Nephron progenitor cell (in vitro differentiated cells): ENCODE data around the gene RECQL.
"Not testable (repeated sequence)": the region's sequence is repeated elsewhere in the genome, so short reads cannot be mapped to it uniquely, and the experiment has no call there.

ENCODE experiments used
- DNase-seq: peaks from one replicate; pipeline ENCODE4 v3.0.0; 2021
- H3K27ac Mint-ChIP-seq: 2 replicates; pipeline ENCODE4 v1.8.0; 2021; ENCODE audit warnings: mild to moderate bottlenecking, moderate library complexity, mixed read lengths
- H3K27me3 Mint-ChIP-seq: 2 replicates; pipeline ENCODE4 v1.8.0; 2021; ENCODE audit warnings: mild to moderate bottlenecking, low read depth, mixed read lengths; ENCODE audit not compliant: poor library complexity
- H3K36me3 Mint-ChIP-seq: 2 replicates; pipeline ENCODE4 v1.8.0; 2021; ENCODE audit warnings: low read depth, mixed read lengths
- H3K4me1 Mint-ChIP-seq: 2 replicates; pipeline ENCODE4 v1.8.0; 2021; ENCODE audit warnings: mixed read lengths
- H3K4me3 Mint-ChIP-seq: 2 replicates; pipeline ENCODE4 v1.8.0; 2021; ENCODE audit warnings: mild to moderate bottlenecking, moderate library complexity, mixed read lengths
- H3K9me3 Mint-ChIP-seq: 2 replicates; pipeline ENCODE4 v1.8.0; 2021; ENCODE audit warnings: mild to moderate bottlenecking, moderate library complexity, mixed read lengths
- TF ChIP-seq, protein P1 (sequence below): fragments of 200-600 bp; sonication (generic); IDR thresholded peaks from 2 replicates; pipeline ENCODE4 v1.5.0; 2021; ENCODE audit warnings: antibody characterized with exemption

RECQL gene

DNA sequence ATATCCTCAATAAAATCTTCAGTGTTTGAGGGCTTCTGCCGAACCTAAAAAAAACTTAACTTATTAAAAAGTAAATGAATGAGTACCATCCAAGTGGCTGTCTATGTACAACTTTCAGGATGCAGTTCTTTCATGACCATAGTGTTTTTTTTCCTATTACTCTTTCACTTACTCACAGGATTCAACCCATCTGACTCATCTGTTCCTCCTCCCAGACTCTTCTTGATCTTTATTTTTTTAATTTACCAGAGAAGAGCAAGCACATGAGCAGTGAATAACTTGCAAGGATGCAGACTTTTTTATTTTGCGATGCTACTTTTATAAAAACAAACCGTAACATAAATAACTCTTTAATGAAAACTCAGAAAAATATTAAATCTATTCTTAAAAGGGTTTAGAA, 24.5 kb downstream of the RECQL start:
- H3K27me3 Mint-ChIP-seq, result no peaks in the 10 kb centered on the region
- peak overlapping the region; percentile 14 for H3K27ac Mint-ChIP-seq
- H3K4me1 Mint-ChIP-seq, result no peaks in the 10 kb centered on the region
- H3K4me3 Mint-ChIP-seq, result no peak overlapping the region
- no peaks in the 10 kb centered on the region for H3K9me3 Mint-ChIP-seq
- TF ChIP-seq, protein P1, sequence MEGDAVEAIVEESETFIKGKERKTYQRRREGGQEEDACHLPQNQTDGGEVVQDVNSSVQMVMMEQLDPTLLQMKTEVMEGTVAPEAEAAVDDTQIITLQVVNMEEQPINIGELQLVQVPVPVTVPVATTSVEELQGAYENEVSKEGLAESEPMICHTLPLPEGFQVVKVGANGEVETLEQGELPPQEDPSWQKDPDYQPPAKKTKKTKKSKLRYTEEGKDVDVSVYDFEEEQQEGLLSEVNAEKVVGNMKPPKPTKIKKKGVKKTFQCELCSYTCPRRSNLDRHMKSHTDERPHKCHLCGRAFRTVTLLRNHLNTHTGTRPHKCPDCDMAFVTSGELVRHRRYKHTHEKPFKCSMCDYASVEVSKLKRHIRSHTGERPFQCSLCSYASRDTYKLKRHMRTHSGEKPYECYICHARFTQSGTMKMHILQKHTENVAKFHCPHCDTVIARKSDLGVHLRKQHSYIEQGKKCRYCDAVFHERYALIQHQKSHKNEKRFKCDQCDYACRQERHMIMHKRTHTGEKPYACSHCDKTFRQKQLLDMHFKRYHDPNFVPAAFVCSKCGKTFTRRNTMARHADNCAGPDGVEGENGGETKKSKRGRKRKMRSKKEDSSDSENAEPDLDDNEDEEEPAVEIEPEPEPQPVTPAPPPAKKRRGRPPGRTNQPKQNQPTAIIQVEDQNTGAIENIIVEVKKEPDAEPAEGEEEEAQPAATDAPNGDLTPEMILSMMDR, result no peak
- H3K36me3 Mint-ChIP-seq, result peaks cover 7% of the 10 kb centered on the region
- no peak for DNase-seq

DNA sequence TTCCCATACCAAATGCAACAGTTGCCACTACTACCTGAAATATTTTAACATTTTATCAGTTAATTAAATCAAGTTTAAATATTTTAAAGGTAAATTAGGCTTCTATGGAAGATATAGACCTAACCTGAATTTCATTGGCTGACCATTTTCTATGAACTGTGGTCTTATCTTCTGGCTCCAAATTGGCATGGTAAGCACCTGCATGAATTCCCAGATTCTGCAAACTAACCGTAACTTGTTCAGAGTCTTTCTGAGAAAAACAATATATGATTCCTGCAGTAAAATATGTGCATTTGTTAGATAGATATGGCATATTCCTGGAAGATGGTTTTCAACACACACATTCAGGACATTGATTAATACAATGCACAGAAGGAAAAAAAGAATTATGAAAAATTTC, 25.9 kb downstream of the RECQL start:
- H3K27ac Mint-ChIP-seq, result no peak overlapping the region
- no peak overlapping the region for H3K4me3 Mint-ChIP-seq
- no peak for DNase-seq
- TF ChIP-seq, protein P1, result no peak
- no peaks in the 10 kb centered on the region for H3K27me3 Mint-ChIP-seq
- no peaks in the 10 kb centered on the region for H3K4me1 Mint-ChIP-seq
- H3K9me3 Mint-ChIP-seq, result no peaks in the 10 kb centered on the region
- H3K36me3 Mint-ChIP-seq, result peaks cover 8% of the 10 kb centered on the region

DNA sequence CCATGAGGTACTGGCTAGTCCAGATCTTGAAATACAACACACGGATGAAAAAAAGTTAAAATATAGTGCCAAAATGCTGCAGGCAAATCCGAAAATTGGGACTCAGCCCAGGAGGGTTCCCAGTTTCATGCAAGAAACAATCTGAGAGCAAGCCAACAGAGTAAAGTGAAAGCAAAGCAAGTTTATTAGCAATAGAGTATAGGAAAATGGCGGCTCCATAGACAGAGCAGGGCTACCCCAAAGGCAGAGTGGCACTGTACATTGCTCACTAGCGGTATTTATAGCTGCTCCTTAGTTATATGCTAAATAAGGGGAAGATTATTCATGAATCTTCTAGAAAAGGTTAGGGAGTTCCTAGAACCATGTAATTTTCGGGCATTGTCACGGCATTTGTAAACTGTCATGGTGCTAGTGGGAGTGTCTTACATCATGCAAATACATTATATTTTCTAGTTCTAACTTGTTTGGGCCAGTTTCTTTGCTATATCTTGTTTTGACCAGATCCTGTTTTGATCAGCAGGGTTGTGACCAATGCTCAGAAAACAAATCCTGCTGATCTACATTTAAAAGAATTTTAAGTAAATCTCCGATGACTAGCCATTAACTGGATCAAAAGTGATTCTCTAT, 29.1 kb downstream of the RECQL start:
- Mint-ChIP-seq H3K4me1 (no peaks in the 10 kb centered on the region), H3K9me3 (no peaks in the 10 kb centered on the region), H3K4me3 (no peak overlapping the region), H3K27ac (peak overlapping the region; percentile 52), H3K36me3 (peaks cover 19% of the 10 kb centered on the region), H3K27me3 (no peaks in the 10 kb centered on the region)
- TF ChIP-seq, protein P1, result no peak
- DNase-seq, result no peak

DNA sequence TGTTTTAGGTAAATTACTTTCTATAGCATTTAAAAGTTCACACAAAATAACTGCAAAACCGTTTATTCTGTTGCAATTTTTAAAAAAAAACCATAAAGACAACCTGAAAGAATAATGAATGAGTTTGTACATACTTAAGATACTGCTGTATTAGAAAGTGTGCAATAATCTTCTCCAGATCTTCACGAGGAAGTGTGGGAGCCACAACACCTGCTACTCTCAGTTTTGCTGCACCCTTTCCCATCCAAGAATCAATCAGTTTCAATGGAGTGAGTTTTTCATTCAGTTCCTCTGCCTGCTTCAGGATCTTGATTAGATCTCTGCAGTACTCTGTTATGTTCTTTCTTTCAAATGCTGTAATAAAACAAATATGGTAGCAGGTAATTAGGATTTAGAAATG, 30.1 kb downstream of the RECQL start:
- H3K36me3 Mint-ChIP-seq, result peaks cover 19% of the 10 kb centered on the region

DNA sequence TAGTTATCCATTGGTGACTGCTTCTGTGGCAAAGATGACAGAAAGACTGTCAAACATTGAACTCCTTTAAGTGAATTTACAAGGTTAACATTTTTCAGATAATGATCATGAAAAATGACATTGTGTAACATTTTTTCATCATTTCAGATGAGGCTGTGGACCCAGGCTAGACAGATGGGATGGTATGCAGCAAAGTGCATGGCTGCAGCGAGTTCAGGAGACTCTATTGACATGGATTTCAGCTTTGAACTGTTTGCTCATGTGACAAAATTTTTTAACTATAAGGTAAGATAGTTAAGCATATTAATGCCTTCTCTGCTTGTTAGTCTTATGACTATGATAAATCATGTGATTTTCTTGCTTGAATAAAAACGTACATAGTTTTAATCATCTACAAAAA, 34.1 kb downstream of the RECQL start:
- H3K27me3 Mint-ChIP-seq, H3K27ac Mint-ChIP-seq, DNase-seq, H3K4me3 Mint-ChIP-seq, H3K9me3 Mint-ChIP-seq, H3K4me1 Mint-ChIP-seq: not testable (repeated sequence)
- H3K36me3 Mint-ChIP-seq, result peaks cover 36% of the 10 kb centered on the region

More for the DNA sequence above, 30.1 kb downstream of the RECQL start:
- TF ChIP-seq, protein P1, result no peak
- no peaks in the 10 kb centered on the region for H3K4me1 Mint-ChIP-seq
- no peaks in the 10 kb centered on the region for H3K9me3 Mint-ChIP-seq
- H3K4me3 Mint-ChIP-seq, result no peak overlapping the region
- H3K27ac Mint-ChIP-seq, result no peak overlapping the region
- H3K27me3 Mint-ChIP-seq, result no peaks in the 10 kb centered on the region
- DNase-seq, result no peak

DNA sequence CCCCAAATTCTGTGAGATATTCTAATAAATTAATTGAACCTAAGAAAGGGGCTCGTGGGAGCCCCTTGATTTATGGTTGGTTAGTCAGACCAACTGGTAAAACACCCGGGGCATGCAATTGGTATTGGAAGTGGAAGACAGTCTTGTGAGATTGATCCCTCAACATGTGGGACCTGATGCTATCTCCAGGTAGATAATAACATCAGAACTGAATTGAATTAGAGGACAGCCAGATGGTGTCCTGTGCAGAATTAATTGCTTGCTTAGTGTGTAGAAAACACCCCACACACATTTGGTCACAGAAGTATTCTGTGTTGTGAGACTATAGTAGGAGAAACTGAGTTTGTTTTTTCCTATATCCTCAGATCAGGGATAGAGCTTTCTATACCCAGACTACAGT, 42.0 kb downstream of the RECQL start:
- no peak for DNase-seq
- H3K27ac Mint-ChIP-seq, result no peak overlapping the region
- TF ChIP-seq, protein P1, result no peak
- no peak overlapping the region for H3K4me3 Mint-ChIP-seq
- H3K9me3 Mint-ChIP-seq, result peaks cover 4% of the 10 kb centered on the region
- no peaks in the 10 kb centered on the region for H3K4me1 Mint-ChIP-seq
- no peaks in the 10 kb centered on the region for H3K27me3 Mint-ChIP-seq
- H3K36me3 Mint-ChIP-seq, result peaks cover 29% of the 10 kb centered on the region
